ENCODE data around the gene SULT1E1.

GRCh38 chr4:69831270-69831627, 28.7 kb downstream of the SULT1E1 start:
- TF ChIP-seq CTCF (IDR thresholded peaks at IDR 0.05 in 8 of 11, conservative IDR thresholded peaks at IDR 0.05 in 3 of 11) (no peak), POLR2A (IDR thresholded peaks at IDR 0.05) (no peak), POLR2AphosphoS5 (IDR thresholded peaks at IDR 0.05) (no peak)

All from spleen (tissue), 7 donors.